HepG2 (cell line): ENCODE measurements around the gene TMEM38A. TPM values are rescaled to one million over a fixed set of nuclear protein-coding genes. Genes with fewer than 3 reads are reported as not detected.

Source experiments
- ATRX ChIP-seq: sonication (generic); formaldehyde crosslinking; IDR thresholded peaks from 2 replicates; pipeline ENCODE4 v1.4.0; 2020; ENCODE audit warnings: missing genetic modification reagents, borderline replicate concordance
- CBFB ChIP-seq: sonication (generic); formaldehyde crosslinking; IDR thresholded peaks from 2 replicates; pipeline ENCODE4 v1.4.0; 2020; ENCODE audit warnings: missing genetic modification reagents
- CCAR2 ChIP-seq: fragments of 200-400 bp; formaldehyde crosslinking; optimal IDR thresholded peaks from 2 replicates; pipeline ENCODE3; 2018; ENCODE audit warnings: low read depth, mild to moderate bottlenecking, low read length, moderate library complexity
- ERF ChIP-seq: IDR thresholded peaks from 2 replicates; pipeline ENCODE4 v1.6.1; 2018; ENCODE audit warnings: missing biosample characterization, missing genetic modification reagents
- FOXK2 ChIP-seq: fragments of 450-650 bp; IDR thresholded peaks from 2 replicates; pipeline ENCODE4 v1.6.1; 2016
- IRF2 ChIP-seq: IDR thresholded peaks from 2 replicates; pipeline ENCODE4 v1.6.1; 2018; ENCODE audit warnings: missing genetic modification reagents, missing compliant biosample characterization
- KDM6A ChIP-seq: IDR thresholded peaks from 2 replicates; pipeline ENCODE4 v1.6.1; 2016; ENCODE audit warnings: low read depth
- KLF6 ChIP-seq: IDR thresholded peaks from 2 replicates; pipeline ENCODE4 v1.8.0; 2016; ENCODE audit warnings: missing biosample characterization, missing genetic modification reagents
- LRRFIP1 ChIP-seq: sonication (generic); formaldehyde crosslinking; conservative IDR thresholded peaks from 2 replicates; pipeline ENCODE4 v1.4.0; 2020; ENCODE audit warnings: missing genetic modification reagents
- MBD4 ChIP-seq: IDR thresholded peaks from 2 replicates; pipeline ENCODE4 v1.6.1; 2012; ENCODE audit warnings: low read length, inconsistent platforms, borderline replicate concordance
- MYC ChIP-seq: sonication (generic); formaldehyde crosslinking; IDR thresholded peaks from 2 replicates; pipeline ENCODE4 v1.9.0; 2021; ENCODE audit warnings: missing genetic modification reagents, borderline replicate concordance
- NCOA1 ChIP-seq: sonication (generic); formaldehyde crosslinking; IDR thresholded peaks from 2 replicates; pipeline ENCODE4 v1.9.0; 2021; ENCODE audit warnings: missing genetic modification reagents
- NR2F2 ChIP-seq: IDR thresholded peaks from 2 replicates; pipeline ENCODE4 v1.6.1; 2012; ENCODE audit warnings: low read depth, inconsistent platforms, borderline replicate concordance
- PAWR ChIP-seq: sonication (generic); formaldehyde crosslinking; IDR thresholded peaks from 2 replicates; pipeline ENCODE4 v1.4.0; 2020; ENCODE audit warnings: missing genetic modification reagents, mild to moderate bottlenecking, borderline replicate concordance
- RBAK ChIP-seq: sonication (generic); formaldehyde crosslinking; IDR thresholded peaks from 2 replicates; pipeline ENCODE4 v1.5.1; 2020; ENCODE audit warnings: mild to moderate bottlenecking, missing genetic modification reagents
- RBM39 ChIP-seq: fragments of 200-400 bp; formaldehyde crosslinking; IDR thresholded peaks from one replicate; pipeline ENCODE4 v1.6.1; 2018; ENCODE audit warnings: antibody characterized with exemption, mild to moderate bottlenecking, low read depth, low read length; ENCODE audit not compliant: poor library complexity, severe bottlenecking
- SP140L ChIP-seq: sonication (generic); formaldehyde crosslinking; IDR thresholded peaks from 2 replicates; pipeline ENCODE4 v1.4.0; 2020; ENCODE audit warnings: missing genetic modification reagents, borderline replicate concordance
- SSRP1 ChIP-seq: IDR thresholded peaks from 2 replicates; pipeline ENCODE4 v1.6.1; 2016; ENCODE audit warnings: control low read depth
- TBL1XR1 ChIP-seq: fragments of 150-350 bp; IDR thresholded peaks from 2 replicates; pipeline ENCODE4 v1.6.1; 2014; ENCODE audit warnings: borderline replicate concordance, low read length; ENCODE audit not compliant: partially characterized antibody
- TGIF2 ChIP-seq: IDR thresholded peaks from 2 replicates; pipeline ENCODE4 v1.6.1; 2016; ENCODE audit warnings: control low read depth, missing compliant biosample characterization
- TSC22D2 ChIP-seq: sonication (generic); formaldehyde crosslinking; IDR thresholded peaks from 2 replicates; pipeline ENCODE4 v1.5.1; 2020; ENCODE audit warnings: missing genetic modification reagents, mild to moderate bottlenecking, borderline replicate concordance
- ZNF350 ChIP-seq: sonication (generic); formaldehyde crosslinking; IDR thresholded peaks from 2 replicates; pipeline ENCODE4 v1.4.0; 2020; ENCODE audit warnings: mild to moderate bottlenecking, low read depth, missing genetic modification reagents, borderline replicate concordance
- ZNF44 ChIP-seq: sonication (generic); formaldehyde crosslinking; IDR thresholded peaks from 2 replicates; pipeline ENCODE4 v1.5.1; 2020; ENCODE audit warnings: mild to moderate bottlenecking, missing genetic modification reagents
- ZNF496 ChIP-seq: sonication (generic); formaldehyde crosslinking; IDR thresholded peaks from 2 replicates; pipeline ENCODE4 v1.8.1; 2023; ENCODE audit warnings: mild to moderate bottlenecking, moderate library complexity, missing genetic modification reagents; ENCODE audit not compliant: insufficient replicate concordance
- ZNF619 ChIP-seq: sonication (generic); formaldehyde crosslinking; IDR thresholded peaks from 2 replicates; pipeline ENCODE4 v1.4.0; 2020; ENCODE audit warnings: mild to moderate bottlenecking, missing genetic modification reagents
- ZSCAN30 ChIP-seq: sonication (generic); formaldehyde crosslinking; IDR thresholded peaks from 2 replicates; pipeline ENCODE4 v1.5.0; 2020; ENCODE audit warnings: mild to moderate bottlenecking, missing genetic modification reagents
- polyA plus RNA-seq, 8 experiments: library from polyadenylated mRNA; depleted of rRNA in 3 of 8; stranded (reverse) in 7 of 8; unstranded in 1 of 8; fragments of >200 nt; fragmentation: Illumina TruSeq in 4 of 8; extraction: Trizol in 4 of 8; gene quantifications; 2 replicates each; pipeline versions ENCODE4 v1.2.1 to v1.2.3, GENCODE V29; 2011 to 2016; ENCODE audit warnings: low read depth in 4 of 8, missing spikeins in 1 of 8, mixed read lengths in 1 of 8; ENCODE audit not compliant: insufficient read depth in 1 of 8
- total RNA-seq, 5 experiments: library from RNA; depleted of rRNA; stranded (reverse); fragments of >200 nt; fragmentation: Illumina TruSeq; extraction: Trizol; gene quantifications; 2 replicates each; pipeline ENCODE4 v1.2.3, GENCODE V29; 2016; ENCODE audit warnings: low read depth in 1 of 5
- TF ChIP-seq, protein P1 (sequence below): sonication (generic); formaldehyde crosslinking; IDR thresholded peaks from 2 replicates; pipeline ENCODE4 v1.8.0; 2023; ENCODE audit warnings: mild to moderate bottlenecking, missing genetic modification reagents
- TF ChIP-seq, protein P2 (sequence below): sonication (generic); formaldehyde crosslinking; IDR thresholded peaks from 2 replicates; pipeline ENCODE4 v1.8.0; 2022; ENCODE audit warnings: missing genetic modification reagents, mild to moderate bottlenecking, borderline replicate concordance

Gene TMEM38A
- total and polyA plus RNA-seq, 2 of the 13 experiments (the other 11 are each of a cell fraction or from before 2014, with no cell fraction given): 4.8 to 6.8 TPM

GRCh38 chr19:16659832-16660708 lies 869 bp upstream of the TMEM38A start, which contains the start of gene SMIM7 (continued):
- TF ChIP-seq TBL1XR1: peak; percentile 18
- TF ChIP-seq ATRX (CRISPR knock-in tag): no peak
- no peak for TF ChIP-seq NCOA1 (CRISPR knock-in tag)
- no peak; the same call in 1 of the 2 replicates for TF ChIP-seq NR2F2
- TF ChIP-seq SP140L (CRISPR knock-in tag): no peak
- no peak for TF ChIP-seq ZNF496 (CRISPR knock-in tag)
- no peak for TF ChIP-seq ZNF44 (CRISPR knock-in tag)
- peak; percentile 92 for TF ChIP-seq IRF2
- TF ChIP-seq SSRP1 (CRISPR knock-in tag): no peak
- no peak for TF ChIP-seq RBAK
- no peak for TF ChIP-seq ZSCAN30
- TF ChIP-seq RBM39: no peak
- TF ChIP-seq ZNF619 (CRISPR knock-in tag): peak; percentile 13; the same call in 1 of the 2 replicates
- no peak for TF ChIP-seq PAWR (CRISPR knock-in tag)
- peak; percentile 66 for TF ChIP-seq ERF (CRISPR knock-in tag)
- TF ChIP-seq MYC (CRISPR knock-in tag): peak; percentile 77
- TF ChIP-seq, protein P1, sequence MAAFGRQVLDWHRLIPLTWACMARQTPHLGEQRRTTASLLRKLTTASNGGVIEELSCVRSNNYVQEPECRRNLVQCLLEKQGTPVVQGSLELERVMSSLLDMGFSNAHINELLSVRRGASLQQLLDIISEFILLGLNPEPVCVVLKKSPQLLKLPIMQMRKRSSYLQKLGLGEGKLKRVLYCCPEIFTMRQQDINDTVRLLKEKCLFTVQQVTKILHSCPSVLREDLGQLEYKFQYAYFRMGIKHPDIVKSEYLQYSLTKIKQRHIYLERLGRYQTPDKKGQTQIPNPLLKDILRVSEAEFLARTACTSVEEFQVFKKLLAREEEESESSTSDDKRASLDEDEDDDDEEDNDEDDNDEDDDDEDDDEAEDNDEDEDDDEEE (CRISPR knock-in tag): no peak
- 0 out of 2 replicates have a peak, but pooled peaks have one; percentile 44 for TF ChIP-seq TSC22D2 (CRISPR knock-in tag)
- peak; percentile 21; the same call in 1 of the 2 replicates for TF ChIP-seq CBFB (CRISPR knock-in tag)
- TF ChIP-seq, protein P2, sequence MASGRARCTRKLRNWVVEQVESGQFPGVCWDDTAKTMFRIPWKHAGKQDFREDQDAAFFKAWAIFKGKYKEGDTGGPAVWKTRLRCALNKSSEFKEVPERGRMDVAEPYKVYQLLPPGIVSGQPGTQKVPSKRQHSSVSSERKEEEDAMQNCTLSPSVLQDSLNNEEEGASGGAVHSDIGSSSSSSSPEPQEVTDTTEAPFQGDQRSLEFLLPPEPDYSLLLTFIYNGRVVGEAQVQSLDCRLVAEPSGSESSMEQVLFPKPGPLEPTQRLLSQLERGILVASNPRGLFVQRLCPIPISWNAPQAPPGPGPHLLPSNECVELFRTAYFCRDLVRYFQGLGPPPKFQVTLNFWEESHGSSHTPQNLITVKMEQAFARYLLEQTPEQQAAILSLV (CRISPR knock-in tag): no peak
- TF ChIP-seq KLF6 (CRISPR knock-in tag): 0 out of 2 replicates have a peak, but pooled peaks have one; percentile 30
- no peak for TF ChIP-seq KDM6A (CRISPR knock-in tag)
- no peak for TF ChIP-seq CCAR2
- peak; percentile 67; the same call in 1 of the 2 replicates for TF ChIP-seq TGIF2 (CRISPR knock-in tag)
- TF ChIP-seq ZNF350: peak; percentile 62; the same call in 1 of the 2 replicates
- TF ChIP-seq LRRFIP1 (CRISPR knock-in tag): no peak
- TF ChIP-seq MBD4: no peak
- TF ChIP-seq FOXK2: no peak
